ENCODE data around the gene GPATCH2.

GPATCH2 gene

GRCh38 chr1:217617126-217617525 is 13.8 kb downstream of the GPATCH2 start:
- TF ChIP-seq SPI1 (IDR thresholded peaks at IDR 0.05; ENCODE audit: borderline replicate concordance, low read depth) (peak; percentile 95), CTCF (IDR thresholded peaks at IDR 0.05; ENCODE audit: insufficient read depth, low read length) (no peak), REST (IDR thresholded peaks at IDR 0.05; ENCODE audit: insufficient replicate concordance, low read depth) (no peak), POLR2AphosphoS5 (IDR thresholded peaks at IDR 0.05; ENCODE audit: low read depth) (no peak)
- no peaks in the 10 kb centered on the region for H3K27me3 ChIP-seq (ENCODE audit: insufficient read depth, poor library complexity, severe bottlenecking)
- H3K27ac ChIP-seq (replicated peaks) = no peak overlapping the region
- H3K4me3 ChIP-seq (replicated peaks; ENCODE audit: insufficient read depth, low read length) = no peak overlapping the region
- peak in 1 of 2 experiments; percentile 32 for DNase-seq (ENCODE audit: low read depth in 1 of 2, low spot score in 1 of 2)

GRCh38 chr1:217614200-217614712 is 16.6 kb downstream of the GPATCH2 start:
- Histone ChIP-seq H3K27me3 (ENCODE audit: insufficient read depth, poor library complexity, severe bottlenecking) (no peaks in the 10 kb centered on the region), H3K4me3 (replicated peaks; ENCODE audit: insufficient read depth, low read length) (no peak overlapping the region), H3K27ac (replicated peaks) (no peak overlapping the region)
- no peak for DNase-seq (ENCODE audit: low read depth in 1 of 2, low spot score in 1 of 2)
- TF ChIP-seq SPI1 (IDR thresholded peaks at IDR 0.05; ENCODE audit: borderline replicate concordance, low read depth) = no peak
- TF ChIP-seq REST (IDR thresholded peaks at IDR 0.05; ENCODE audit: insufficient replicate concordance, low read depth) = no peak
- TF ChIP-seq GABPA (IDR thresholded peaks at IDR 0.05; ENCODE audit: low read depth) = no peak
- TF ChIP-seq CTCF (IDR thresholded peaks at IDR 0.05; ENCODE audit: insufficient read depth, low read length) = no peak
- TF ChIP-seq POLR2AphosphoS5 (IDR thresholded peaks at IDR 0.05; ENCODE audit: low read depth) = no peak

GRCh38 chr1:217605390-217605789 is 25.5 kb downstream of the GPATCH2 start:
- H3K27me3 ChIP-seq (ENCODE audit: insufficient read depth, poor library complexity, severe bottlenecking) = no peaks in the 10 kb centered on the region
- no peak overlapping the region for H3K27ac ChIP-seq (replicated peaks)
- no peak for TF ChIP-seq GABPA (IDR thresholded peaks at IDR 0.05; ENCODE audit: low read depth)
- TF ChIP-seq REST (IDR thresholded peaks at IDR 0.05; ENCODE audit: insufficient replicate concordance, low read depth) = no peak
- no peak for TF ChIP-seq SPI1 (IDR thresholded peaks at IDR 0.05; ENCODE audit: borderline replicate concordance, low read depth)
- no peak for TF ChIP-seq POLR2AphosphoS5 (IDR thresholded peaks at IDR 0.05; ENCODE audit: low read depth)
- TF ChIP-seq CTCF (IDR thresholded peaks at IDR 0.05; ENCODE audit: insufficient read depth, low read length) = no peak
- no peak overlapping the region for H3K4me3 ChIP-seq (replicated peaks; ENCODE audit: insufficient read depth, low read length)
- no peak for DNase-seq (ENCODE audit: low read depth in 1 of 2, low spot score in 1 of 2)
